Measurements from ENCODE around the gene CHST7.

CHST7 gene

DNA sequence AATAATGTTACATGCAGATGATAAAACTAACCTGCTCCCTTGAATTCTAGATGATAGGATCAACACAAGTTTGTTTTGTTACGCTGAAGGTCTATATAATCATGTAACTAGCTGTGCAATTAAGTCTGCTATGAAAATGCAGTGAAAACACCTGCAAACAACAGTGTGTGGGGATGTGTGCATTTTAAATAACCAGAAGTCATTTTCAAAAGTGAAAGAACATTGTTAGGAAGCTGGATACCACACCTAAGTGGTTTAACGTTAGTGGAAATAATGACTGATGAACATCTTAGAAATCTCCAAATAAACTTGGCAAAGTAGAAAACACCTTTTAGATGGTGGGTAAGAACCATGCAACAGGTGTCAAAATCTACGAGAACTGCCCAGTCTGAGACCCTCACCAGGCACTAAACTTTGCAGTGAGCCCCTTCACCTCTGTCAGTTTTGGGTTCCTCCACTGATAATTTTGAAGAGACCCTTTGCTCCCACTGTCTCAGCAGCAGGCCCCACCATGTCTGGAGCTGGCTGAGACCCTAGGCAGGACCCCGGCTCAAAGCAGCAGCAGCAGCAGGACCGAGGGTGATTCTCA lies 36.6 kb downstream of the CHST7 start:
- DNase-seq (ENCODE audit: low spot score), result no peak

DNA sequence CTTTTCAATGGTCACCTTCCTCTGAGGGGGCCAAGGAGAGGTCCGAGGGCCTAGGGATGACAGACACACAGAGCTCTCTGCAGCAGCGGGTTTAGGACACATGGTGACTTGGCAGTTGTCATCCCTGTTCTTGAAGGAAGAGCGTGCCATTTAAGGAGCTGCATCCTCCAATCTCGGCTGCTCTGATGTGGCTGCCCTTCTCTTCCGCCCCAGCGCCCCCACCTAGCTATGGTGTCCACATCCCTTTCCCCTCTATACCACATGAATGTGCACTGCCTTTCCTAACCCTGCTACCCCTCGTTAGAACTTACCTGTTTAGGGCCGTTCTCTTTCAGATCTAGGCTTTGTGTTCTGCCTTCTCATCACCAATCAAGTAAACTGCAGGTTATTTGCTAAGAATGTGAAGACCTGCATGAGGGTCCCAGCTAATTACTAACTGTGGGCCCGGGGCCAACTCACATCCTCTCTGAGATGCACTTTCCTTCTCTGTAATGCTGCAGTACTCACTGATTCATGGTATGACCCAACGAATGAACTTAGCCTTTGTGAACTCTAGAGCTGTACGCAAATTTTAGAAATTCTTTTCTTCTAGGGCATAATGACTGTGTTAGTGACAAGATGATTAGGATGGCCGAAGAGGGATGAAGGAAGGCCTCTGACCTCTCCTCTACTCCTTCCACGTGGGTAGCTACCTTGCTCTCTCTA lies 38.2 kb downstream of the CHST7 start:
- no peak for DNase-seq (ENCODE audit: low spot score)

DNA sequence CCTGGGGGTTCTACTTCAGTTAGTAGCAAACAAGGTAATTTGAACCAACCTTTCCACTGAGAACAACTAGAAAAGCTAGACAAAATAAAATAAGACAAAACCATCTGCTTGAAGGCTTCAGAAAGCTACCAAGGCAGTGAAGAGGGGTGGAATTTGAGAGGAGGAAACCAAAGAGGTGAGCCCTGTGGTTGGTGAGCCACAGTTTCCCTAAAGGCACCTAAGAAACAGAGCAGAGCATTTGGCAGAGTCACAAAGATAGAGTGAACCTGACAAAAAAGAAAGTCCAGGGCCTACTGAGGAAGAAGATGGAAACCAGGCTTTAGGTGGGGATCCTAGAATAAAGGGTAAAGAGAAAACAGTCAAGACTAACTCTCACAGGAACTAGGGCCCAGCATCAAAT lies 44.3 kb downstream of the CHST7 start:
- DNase-seq (ENCODE audit: low spot score), result no peak

DNA sequence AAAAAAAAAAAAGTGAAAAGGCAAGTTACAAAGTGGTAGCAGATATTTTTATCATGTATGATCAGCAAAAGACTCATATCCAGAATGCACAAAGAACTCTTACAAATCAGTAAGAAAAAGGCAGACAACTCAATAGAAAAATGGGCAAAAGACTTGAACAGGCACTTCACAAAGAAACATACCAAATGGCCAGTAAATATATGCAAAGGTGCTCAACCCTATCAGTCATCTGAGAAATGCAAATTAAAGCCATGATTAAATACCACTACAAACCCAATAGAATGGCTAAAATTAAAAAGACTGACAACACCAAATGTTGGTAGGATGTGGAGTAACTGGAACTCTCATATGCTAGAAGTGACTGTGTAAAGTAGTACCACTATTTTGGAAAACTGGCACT lies 45.4 kb downstream of the CHST7 start:
- no peak for DNase-seq (ENCODE audit: low spot score)

DNA sequence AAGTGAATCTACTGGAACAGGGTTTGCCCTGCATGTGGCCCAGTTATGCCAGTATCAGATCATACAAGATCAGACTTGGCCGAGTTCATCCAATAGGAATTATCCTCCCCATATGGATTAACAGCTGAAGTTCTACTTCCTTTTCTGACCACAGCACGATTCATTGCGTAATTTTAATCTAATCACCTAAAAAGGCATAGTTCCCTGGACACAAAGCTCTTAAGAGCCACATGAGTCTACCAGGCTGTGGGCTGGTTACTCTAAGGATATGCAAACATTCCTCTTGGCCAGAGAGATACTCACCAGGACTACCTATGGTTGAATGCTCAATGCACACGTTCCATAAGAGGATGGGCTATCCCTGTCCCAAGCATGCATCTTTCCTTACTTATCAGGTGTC lies 46.9 kb downstream of the CHST7 start:
- no peak for DNase-seq (ENCODE audit: low spot score)

DNA sequence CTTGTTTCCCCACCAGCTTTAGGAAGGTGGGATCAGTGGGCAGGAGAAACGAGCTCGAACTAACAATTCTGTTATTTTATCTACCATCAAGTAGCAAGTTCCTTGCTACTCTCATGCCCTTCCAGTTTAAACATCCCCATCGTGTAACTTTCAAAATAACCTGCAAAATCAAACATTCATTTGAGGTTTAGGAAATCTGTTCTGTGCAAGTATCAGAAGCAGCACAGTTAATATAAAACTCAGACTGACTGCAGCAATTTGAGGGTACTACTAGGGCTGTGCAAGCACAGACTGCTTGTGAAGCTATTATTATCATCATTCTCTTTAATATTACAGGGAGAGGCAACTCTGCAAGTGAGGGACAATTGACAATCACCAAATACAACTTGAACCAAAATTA lies 48.0 kb downstream of the CHST7 start:
- DNase-seq (ENCODE audit: low spot score), result no peak

DNA sequence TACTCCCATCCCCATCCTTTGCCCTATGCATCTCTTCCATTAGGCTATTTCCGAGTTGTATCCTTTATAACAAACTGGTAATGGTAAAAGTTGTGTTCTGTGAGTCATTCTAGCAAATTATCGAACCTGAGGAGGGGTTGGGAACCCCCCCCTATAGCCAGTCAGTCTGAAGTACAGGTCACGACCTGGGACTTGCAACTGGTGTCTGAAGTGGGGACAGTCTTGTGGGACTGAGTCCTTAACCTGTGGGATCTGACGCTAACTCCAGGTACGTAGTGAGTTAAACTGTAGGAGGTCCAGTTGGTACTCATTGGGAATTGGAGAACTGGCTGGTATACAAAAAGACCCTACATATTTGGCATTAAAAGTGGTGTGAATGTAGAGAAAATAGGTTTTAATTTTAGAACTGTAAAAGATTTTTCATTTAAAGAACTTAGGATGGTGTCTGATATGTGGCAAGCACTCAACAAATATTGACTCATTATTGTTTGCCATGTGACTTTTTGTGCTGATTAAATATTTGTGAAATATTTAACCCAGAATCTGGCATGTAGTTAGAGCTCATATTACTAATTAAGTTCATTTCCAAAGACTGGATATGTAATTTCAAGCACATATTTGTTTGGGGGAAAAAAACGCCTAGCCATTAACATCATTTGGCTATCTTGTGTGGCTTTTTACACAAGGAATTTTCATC lies 50.7 kb downstream of the CHST7 start:
- DNase-seq (ENCODE audit: low spot score), result no peak

DNA sequence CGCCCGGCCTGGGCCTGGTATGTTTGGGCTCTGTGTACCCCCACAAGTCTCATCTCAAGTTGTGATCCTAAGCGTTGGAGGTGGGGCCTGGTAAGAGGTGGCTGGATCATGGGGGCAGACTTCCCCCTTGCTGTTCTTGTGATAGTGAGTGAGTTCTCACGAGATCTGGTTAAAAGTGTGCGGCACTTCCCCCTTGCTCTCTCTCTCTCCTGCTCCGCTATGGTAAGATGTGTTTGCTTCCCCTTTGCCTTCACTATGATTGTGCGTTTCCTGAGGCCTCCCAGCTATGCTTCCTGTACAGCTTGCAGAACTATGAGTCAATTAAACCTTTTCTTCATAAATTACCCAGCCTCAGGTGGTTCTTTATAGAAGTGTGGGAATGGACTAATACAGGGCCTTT lies 53.0 kb downstream of the CHST7 start:
- no peak for DNase-seq (ENCODE audit: low spot score)

DNA sequence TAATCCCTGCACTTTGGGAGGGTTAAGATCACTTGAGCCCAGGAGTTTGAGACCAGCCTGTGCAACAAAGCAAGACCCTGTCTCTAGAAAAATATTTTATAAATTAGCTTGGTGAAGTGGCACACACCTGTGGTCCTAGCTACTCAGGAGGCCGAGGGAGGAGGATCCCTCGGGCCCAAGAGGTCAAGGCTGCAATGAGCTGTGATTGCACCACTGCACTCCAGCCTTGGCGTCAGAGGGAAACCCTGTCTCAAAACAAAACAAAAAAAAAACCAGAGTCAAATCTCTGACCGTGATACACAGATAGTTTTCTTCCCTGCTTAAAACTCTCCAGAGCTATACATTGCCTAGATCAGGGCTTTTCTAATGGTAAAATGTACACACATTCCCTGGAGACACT lies 53.5 kb downstream of the CHST7 start:
- no peak for DNase-seq (ENCODE audit: low spot score)

DNA sequence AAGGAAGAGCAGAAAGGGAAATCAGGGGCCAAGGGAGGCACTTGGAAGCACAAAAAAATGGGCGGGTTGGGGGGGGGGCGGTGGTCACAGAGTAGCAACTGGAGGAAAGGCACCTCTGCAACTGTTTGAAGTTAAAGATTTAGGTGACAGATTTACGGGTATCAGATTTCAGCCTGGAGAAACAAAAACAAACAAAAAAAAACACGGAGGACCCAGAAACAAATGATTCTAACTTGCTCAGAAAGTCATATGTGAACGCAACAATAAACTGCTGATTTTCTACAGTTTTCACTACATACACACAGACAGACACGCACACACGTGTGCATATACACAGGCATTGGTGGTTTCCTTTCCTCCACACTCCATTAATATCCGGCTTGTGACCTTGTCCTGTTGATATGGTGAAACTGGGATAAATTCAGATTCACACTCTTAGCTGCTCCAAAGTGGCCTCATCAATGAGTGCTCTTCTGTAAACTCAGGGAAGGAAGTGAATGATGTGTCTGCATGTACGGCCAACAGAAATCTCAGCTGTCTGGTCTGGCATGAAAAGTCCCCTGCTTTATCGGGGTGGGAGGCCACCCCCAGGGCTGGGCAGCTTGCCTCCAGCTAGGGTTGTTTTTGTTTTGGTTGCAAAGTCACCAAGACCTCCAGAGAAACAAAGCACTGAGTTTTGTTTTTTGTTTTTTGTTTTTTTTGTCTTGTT lies 54.3 kb downstream of the CHST7 start:
- DNase-seq (ENCODE audit: low spot score), result no peak

DNA sequence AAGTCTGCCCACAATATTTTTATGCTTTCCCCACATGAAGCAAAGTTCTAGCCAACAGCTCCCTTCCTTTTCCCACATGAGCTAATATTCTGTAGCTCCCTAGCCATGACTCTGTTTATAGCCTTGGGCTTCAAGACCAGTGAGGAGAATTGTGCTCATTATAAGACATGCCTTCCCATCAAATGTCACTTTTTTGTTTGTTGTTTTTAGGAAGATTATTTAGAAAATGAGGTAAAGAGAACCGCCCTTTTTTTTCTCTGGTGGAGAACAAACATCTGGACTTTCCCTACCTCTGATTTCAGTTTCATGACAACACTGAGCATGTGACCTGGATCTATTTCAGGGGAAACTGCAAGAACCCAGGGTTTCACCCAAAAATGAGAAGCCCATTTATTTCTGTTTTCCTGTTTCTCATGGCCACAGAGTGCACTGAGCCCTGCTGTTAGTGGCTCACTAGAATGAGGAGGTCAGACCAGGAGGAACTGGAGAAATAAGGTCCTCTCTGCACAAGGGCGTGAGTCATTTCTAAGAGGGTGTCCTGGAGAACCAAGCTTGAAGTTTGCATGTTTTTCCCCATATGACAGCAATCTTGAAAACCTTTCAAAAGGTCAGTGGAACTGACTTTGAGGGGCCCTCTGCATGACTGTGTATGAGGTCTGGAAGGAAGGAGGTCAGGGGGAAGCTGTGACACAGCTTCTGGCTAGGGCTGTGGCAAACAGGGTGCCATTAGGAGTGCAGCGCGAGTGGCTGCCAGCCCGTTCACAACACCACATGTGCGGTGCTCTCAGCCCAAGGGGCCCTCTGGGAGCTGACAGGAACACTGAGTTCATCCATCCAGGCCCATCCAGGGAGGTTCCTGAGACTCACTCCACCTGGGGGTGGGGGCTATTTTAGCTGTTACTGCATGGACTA lies 55.2 kb downstream of the CHST7 start:
- DNase-seq (ENCODE audit: low spot score), result no peak

DNA sequence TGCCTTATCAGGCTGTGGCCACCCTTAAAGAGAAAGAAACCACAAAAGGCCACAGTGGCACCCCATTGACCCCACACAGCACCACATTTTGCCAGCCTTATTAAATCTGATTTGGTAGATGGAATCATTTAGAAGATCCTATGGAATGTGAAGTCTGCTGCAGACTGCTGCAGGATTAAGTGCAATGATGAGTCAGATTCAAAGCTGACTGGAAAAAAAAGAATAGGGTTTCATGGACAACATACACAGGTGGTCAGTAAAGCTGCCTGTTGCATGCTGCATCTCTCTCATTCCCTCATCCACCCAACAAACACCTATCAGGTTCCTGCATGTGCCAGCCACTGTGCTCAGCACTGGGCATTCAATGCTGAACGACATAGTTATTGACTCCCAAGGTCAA lies 56.6 kb downstream of the CHST7 start:
- DNase-seq (ENCODE audit: low spot score), result no peak

DNA sequence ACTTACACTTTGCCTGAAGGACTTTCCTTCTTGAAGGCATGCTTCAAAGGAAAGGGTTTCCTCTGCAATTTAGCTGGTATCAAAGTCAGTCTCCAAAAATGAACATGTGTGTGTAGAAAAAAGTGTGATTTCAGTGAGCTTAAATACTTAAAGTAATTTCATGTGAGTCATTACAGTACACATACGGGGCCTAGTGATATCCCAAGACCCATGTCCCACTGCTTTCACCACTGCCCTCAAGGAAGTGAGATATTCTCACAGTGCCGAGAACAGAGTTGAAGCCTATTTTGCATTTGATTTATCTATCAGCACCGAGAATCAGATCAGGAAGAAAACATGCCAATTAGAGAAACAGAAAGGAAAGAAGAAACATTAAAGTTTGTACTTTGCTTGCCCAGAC lies 61.0 kb downstream of the CHST7 start:
- no peak for DNase-seq (ENCODE audit: low spot score)

DNA sequence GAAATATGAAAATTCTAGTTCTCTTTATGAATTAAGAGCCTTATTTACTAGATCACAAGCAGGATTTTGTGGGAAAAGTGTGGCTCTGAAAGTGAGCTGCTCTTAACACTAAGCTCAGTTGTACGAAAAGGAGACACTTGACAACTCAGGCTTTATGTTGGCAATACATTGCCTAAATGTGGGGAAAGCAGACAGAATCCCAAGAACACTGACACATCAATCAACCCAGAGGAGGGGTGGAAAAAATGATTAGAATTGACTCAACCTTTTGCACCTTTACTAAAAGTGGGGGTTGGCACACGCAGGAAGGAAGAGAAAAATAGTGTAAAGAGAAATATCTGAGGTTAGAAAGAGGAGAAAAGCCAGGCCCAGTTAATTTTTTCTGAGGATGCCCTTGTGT lies 61.6 kb downstream of the CHST7 start:
- no peak for DNase-seq (ENCODE audit: low spot score)

DNA sequence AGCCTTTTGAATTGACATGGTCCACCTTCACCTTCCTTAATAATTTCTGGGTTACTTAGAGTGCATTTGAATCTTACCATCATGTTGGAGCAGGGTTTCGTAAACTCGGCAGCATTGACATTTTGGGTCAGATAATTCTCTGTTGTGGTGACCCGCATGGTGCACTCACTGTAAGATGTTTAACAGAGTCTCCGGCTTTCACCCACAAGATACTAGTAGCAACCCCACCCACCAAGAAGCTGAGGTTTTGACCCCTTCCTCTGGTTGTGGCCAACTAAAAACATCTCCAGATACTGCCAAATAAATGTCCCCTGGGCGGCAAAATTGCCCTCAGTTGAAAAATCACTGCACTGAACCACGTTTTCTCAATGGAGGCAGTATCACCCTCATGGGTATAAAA lies 62.7 kb downstream of the CHST7 start:
- no peak for DNase-seq (ENCODE audit: low spot score)

DNA sequence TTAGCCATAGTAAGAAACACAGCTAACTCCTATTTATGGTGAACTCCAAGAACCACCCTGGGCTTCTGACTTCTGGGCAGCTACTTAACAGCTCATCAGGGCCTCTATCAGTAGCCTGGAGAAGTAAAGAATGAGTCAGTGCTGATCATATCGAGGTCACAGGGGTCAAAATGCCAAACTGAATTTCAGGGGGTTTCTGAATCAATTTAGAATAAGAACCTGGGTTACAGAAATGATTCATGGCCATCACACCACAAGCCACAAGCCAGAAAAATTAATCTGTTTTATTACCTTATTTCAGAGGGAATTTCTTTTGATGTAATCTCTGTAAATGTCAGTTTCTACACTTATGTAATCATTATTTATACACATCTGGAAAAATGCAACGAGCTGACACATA lies 64.4 kb downstream of the CHST7 start:
- no peak for DNase-seq (ENCODE audit: low spot score)

DNA sequence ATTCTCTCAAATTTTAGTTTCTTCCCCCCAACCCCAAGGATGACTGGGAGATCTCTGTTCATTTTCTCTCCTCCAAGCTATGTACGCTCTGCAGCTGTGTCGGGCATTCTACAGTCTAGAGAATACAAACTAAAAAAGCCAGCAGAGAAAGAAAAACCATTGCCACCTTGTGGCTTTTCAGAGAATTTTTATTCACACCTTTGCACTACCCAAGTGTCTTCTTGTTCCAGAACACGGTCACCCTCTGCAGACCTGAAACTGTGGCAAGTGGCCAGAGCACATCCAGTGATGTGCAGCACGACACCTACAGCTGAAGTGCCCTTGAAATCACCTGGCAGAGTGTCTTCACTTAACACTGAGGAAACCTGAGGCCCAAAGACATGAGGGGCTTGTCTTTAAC lies 68.6 kb downstream of the CHST7 start:
- DNase-seq (ENCODE audit: low spot score), result peak; percentile 34

DNA sequence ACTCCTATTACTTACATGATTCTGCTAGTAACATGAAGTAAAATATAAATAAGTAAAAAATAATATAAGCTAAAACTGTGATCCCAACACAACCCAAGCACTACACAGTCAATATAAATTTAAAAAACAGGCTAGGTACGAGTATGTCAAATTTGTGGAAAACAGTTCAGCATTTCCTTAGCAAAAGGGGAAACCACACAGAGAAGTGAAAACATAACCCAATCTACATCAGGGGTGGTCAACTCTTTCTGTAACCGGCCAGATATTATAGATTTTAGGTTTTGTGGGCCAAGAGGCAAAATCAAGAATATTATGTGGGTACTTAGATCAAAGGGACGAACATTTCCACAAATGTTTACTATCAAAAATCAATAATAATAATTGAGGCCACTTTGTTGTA lies 70.1 kb downstream of the CHST7 start:
- DNase-seq (ENCODE audit: low spot score), result no peak

DNA sequence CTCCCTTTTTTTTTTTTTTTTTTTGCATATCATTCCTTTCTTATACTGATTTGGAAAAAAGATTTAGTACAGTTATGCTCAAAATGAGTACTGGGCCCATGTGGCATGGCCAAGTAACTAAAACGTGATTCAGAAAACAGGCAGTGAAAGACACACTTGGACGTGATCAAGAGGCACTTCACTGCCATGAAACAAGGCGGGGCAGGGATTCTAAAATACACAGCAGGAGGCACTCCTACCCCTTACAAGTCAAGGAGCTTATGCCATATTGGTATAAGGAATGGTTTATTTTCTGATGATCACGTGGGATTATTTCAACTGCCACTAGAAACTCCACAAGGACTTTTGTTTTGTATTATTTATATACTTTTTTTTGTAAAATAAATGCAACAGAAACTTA lies 72.0 kb downstream of the CHST7 start:
- DNase-seq (ENCODE audit: low spot score), result no peak

DNA sequence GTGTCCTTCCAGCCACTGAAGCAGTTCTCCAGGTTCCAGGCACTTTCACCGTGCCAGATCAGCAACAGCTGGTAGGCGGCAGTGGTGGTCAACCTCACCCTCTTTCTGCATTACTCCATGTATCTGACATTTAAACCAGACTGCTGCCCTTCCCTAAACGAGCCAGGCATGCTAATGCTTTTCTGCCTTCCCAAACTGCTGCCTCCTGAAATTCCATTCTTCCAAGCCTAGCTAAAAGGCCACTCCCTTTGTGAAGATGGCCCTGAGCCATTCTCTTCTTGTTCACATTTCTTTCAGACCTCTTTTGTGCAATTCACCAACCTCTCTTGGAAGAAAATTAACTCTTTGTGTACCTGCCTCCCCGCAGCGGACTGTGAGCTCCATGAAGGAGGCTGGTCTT lies 73.7 kb downstream of the CHST7 start:
- no peak for DNase-seq (ENCODE audit: low spot score)
